ENCODE data around the gene MELK. TPM values are rescaled to one million over a fixed set of nuclear protein-coding genes. Genes with fewer than 3 reads are reported as not detected.

Gene MELK
- total and polyA plus RNA-seq, 10 of the 15 experiments (the other 5 are each of a cell fraction or from before 2014, with no cell fraction given), result 38.7 to 80.3 (median 51.6) TPM

GRCh38 chr9:36559036-36559695, 13.5 kb upstream of the MELK start (continued):
- TF ChIP-seq ZNF207 (IDR thresholded peaks at IDR 0.05; ENCODE audit: borderline replicate concordance), result no peak
- 0 out of 4 replicates have a peak, but pooled peaks of 1 of the 2 experiments have one; percentile 39 for TF ChIP-seq SRF (IDR thresholded peaks at IDR 0.05; ENCODE audit: low read depth in 2 of 2, low read length in 2 of 2)
- TF ChIP-seq SMARCA5 (IDR thresholded peaks at IDR 0.05), result no peak

GRCh38 chr9:36560771-36561170, 11.9 kb upstream of the MELK start:
- no peak overlapping the region for H3K4me3 ChIP-seq
- no peaks in the 10 kb centered on the region for H3K36me3 ChIP-seq (ENCODE audit: control insufficient read depth in 2 of 2, insufficient read depth in 2 of 2, low read length in 1 of 2)
- intact Hi-C loops (cut with micrococcal nuclease; ENCODE audit: unreplicated experiment), result no loop called here
- FAIRE-seq (no peak), DNase-seq (ENCODE audit: low read depth, low spot score) (no peak), ATAC-seq (no peak)
- no peaks in the 10 kb centered on the region for H3K27me3 ChIP-seq (replicated peaks in 1 of 2; ENCODE audit: control insufficient read depth in 2 of 2, insufficient read depth in 2 of 2, low read length in 1 of 2)
- POLR2A ChIA-PET, result interaction anchor here (0.7 to 1.2 kb wide), 2 partner anchors 9 to 907 kb away, joined by 3 to 5 read pairs; no protein-coding TSS in a partner anchor
- SMC1A ChIA-PET (ENCODE audit: uncharacterized antibody, unreplicated experiment), result interaction anchor here (0.6 to 13.7 kb wide), 3 partner anchors 11 to 229 kb away, joined by 3 to 287 read pairs (median 3); no protein-coding TSS in a partner anchor
- H2AFZ ChIP-seq (ENCODE audit: control insufficient read depth, low read depth, low read length), result no peak overlapping the region
- WGBS (ENCODE audit: insufficient coverage, insufficient replicate concordance, low lambda C conversion rate, missing lambda C conversion rate), result 69% methylated on average over 2 of the region's 2 CpGs
- H3K9me3 ChIP-seq (replicated peaks; ENCODE audit: control insufficient read depth, insufficient read depth, low read length), result no peaks in the 10 kb centered on the region
- no peaks in the 10 kb centered on the region for H3K79me2 ChIP-seq (ENCODE audit: control insufficient read depth, insufficient read depth, low read length)
- RAD21 ChIA-PET (ENCODE audit: unreplicated experiment), result interaction anchor here (5.3 kb wide), 1 partner anchor 153 kb away, joined by 36 read pairs; no protein-coding TSS in a partner anchor
- no peak overlapping the region for H3K9ac ChIP-seq (ENCODE audit: control insufficient read depth, insufficient read depth, low read length)
- BruUV-seq (replicated peaks), result no TSS peak
- no peaks in the 10 kb centered on the region for H4K20me1 ChIP-seq (ENCODE audit: control insufficient read depth, insufficient read depth)
- no peak overlapping the region for H3K27ac ChIP-seq (ENCODE audit: control insufficient read depth, insufficient read depth)
- no peak overlapping the region for H3K4me2 ChIP-seq (ENCODE audit: control insufficient read depth, insufficient read depth)
- in situ Hi-C loops (cut with MboI), result no loop called here
- CTCF ChIA-PET, result interaction anchor here (0.6 to 16.4 kb wide), 2 partner anchors 156 to 164 kb away, joined by 3 to 421 read pairs; partner anchors contain the start of gene RNF38
- H3K4me1 ChIP-seq (ENCODE audit: control insufficient read depth, insufficient read depth, low read length), result no peaks in the 10 kb centered on the region
- TF ChIP-seq POLR2A (IDR thresholded peaks at IDR 0.05; ENCODE audit: low read depth, low read length) (no peak), PRDM15 (CRISPR knock-in tag; IDR thresholded peaks at IDR 0.05) (no peak), PAX8 (IDR thresholded peaks at IDR 0.05) (no peak), GABPA (IDR thresholded peaks at IDR 0.05; ENCODE audit: low read depth) (no peak), EZH2 (IDR thresholded peaks at IDR 0.05; ENCODE audit: borderline replicate concordance, control insufficient read depth, low read depth, low read length) (no peak), ZNF217 (IDR thresholded peaks at IDR 0.05) (no peak), HDGF (IDR thresholded peaks at IDR 0.05) (no peak), ZNF274 (IDR thresholded peaks at IDR 0.05; ENCODE audit: insufficient read depth, insufficient read length) (no peak), ZSCAN29 (IDR thresholded peaks at IDR 0.05) (no peak), TCF7 (IDR thresholded peaks at IDR 0.05; ENCODE audit: borderline replicate concordance) (no peak), SMAD5 (IDR thresholded peaks at IDR 0.05; ENCODE audit: low read depth) (no peak), HSF1 (IDR thresholded peaks at IDR 0.05; ENCODE audit: low read depth, low read length) (no peak), KAT2A (conservative IDR thresholded peaks at IDR 0.05; ENCODE audit: control insufficient read depth, low read depth, low read length) (no peak), EGR1 (IDR thresholded peaks at IDR 0.05; ENCODE audit: borderline replicate concordance in 1 of 2, low read depth in 2 of 2, low read length in 2 of 2) (no peak), NRF1 (conservative IDR thresholded peaks at IDR 0.05; ENCODE audit: low read depth, low read length) (no peak), ZNF622 (IDR thresholded peaks at IDR 0.05) (no peak), HDAC6 (IDR thresholded peaks at IDR 0.05; ENCODE audit: unreplicated experiment) (no peak)

Measured in GM12878 (cell line).